Activated naive CD4-positive, alpha-beta T cell treated with anti-CD3 and anti-CD28 coated beads, Interleukin-2, amount 10 ng/mL, durations not matched to agents 7 days and 5 days (primary cell): ENCODE results near the gene PLPPR4.
"Not testable (repeated sequence)": the region's sequence is repeated elsewhere in the genome, so short reads cannot be mapped to it uniquely, and the experiment has no call there.

Experiments
- CTCF ChIA-PET: fragments of 350-600 bp; sonication (Branson Sonifier 250); formaldehyde crosslinking; loops from one replicate; lab custom pipeline; 2021; ENCODE audit warnings: antibody characterized with exemption; lab: Charles Lee
- DNase-seq: peaks from one replicate; pipeline ENCODE4 v3.0.0-alpha.2; 2020
- H3K27ac Mint-ChIP-seq: one replicate; pipeline ENCODE4 v1.8.0; 2021; ENCODE audit warnings: mild to moderate bottlenecking, moderate library complexity, mixed read lengths
- H3K27me3 Mint-ChIP-seq: one replicate; pipeline ENCODE4 v1.8.0; 2021; ENCODE audit warnings: mild to moderate bottlenecking, mixed read lengths
- H3K36me3 Mint-ChIP-seq: one replicate; pipeline ENCODE4 v1.8.0; 2021; ENCODE audit warnings: mixed read lengths
- H3K4me1 Mint-ChIP-seq: one replicate; pipeline ENCODE4 v1.8.0; 2021; ENCODE audit warnings: mixed read lengths
- H3K4me3 Mint-ChIP-seq: one replicate; pipeline ENCODE4 v1.8.0; 2021; ENCODE audit warnings: mild to moderate bottlenecking, moderate library complexity, mixed read lengths
- H3K9me3 Mint-ChIP-seq: one replicate; pipeline ENCODE4 v1.8.0; 2021; ENCODE audit warnings: mixed read lengths

PLPPR4 gene

GRCh38 chr1:99246152-99246551 lies 18.1 kb upstream of the PLPPR4 start:
- CTCF ChIA-PET = no interaction called here
- H3K4me3 Mint-ChIP-seq = no peak overlapping the region
- DNase-seq = no peak
- H3K9me3 Mint-ChIP-seq = no peaks in the 10 kb centered on the region
- H3K4me1 Mint-ChIP-seq = no peaks in the 10 kb centered on the region
- H3K36me3 Mint-ChIP-seq = no peaks in the 10 kb centered on the region
- no peaks in the 10 kb centered on the region for H3K27me3 Mint-ChIP-seq
- H3K27ac Mint-ChIP-seq = no peak overlapping the region

- Mint-ChIP-seq H3K27ac (no peak overlapping the region), H3K4me3 (no peak overlapping the region), H3K36me3 (no peaks in the 10 kb centered on the region), H3K4me1 (no peaks in the 10 kb centered on the region), H3K9me3 (no peaks in the 10 kb centered on the region), H3K27me3 (no peaks in the 10 kb centered on the region)
- DNase-seq = no peak
- CTCF ChIA-PET = no interaction called here
These were observed 17.1 kb upstream of the PLPPR4 start for GRCh38 chr1:99247199-99247598.

- no peaks in the 10 kb centered on the region for H3K36me3 Mint-ChIP-seq
- CTCF ChIA-PET = no interaction called here
- H3K4me3 Mint-ChIP-seq = no peak overlapping the region
- no peaks in the 10 kb centered on the region for H3K4me1 Mint-ChIP-seq
- H3K9me3 Mint-ChIP-seq = no peaks in the 10 kb centered on the region
- no peak for DNase-seq
- H3K27ac Mint-ChIP-seq = no peak overlapping the region
- no peaks in the 10 kb centered on the region for H3K27me3 Mint-ChIP-seq
These were observed 13.6 kb upstream of the PLPPR4 start for GRCh38 chr1:99250728-99251127.

GRCh38 chr1:99251308-99251707 lies 13.0 kb upstream of the PLPPR4 start:
- H3K36me3 Mint-ChIP-seq = no peaks in the 10 kb centered on the region
- no peak for DNase-seq
- H3K4me1 Mint-ChIP-seq = no peaks in the 10 kb centered on the region
- no peaks in the 10 kb centered on the region for H3K9me3 Mint-ChIP-seq
- no peak overlapping the region for H3K4me3 Mint-ChIP-seq
- no peaks in the 10 kb centered on the region for H3K27me3 Mint-ChIP-seq
- CTCF ChIA-PET = no interaction called here
- H3K27ac Mint-ChIP-seq = no peak overlapping the region

- CTCF ChIA-PET = no interaction called here
- no peak for DNase-seq
- Mint-ChIP-seq H3K36me3 (no peaks in the 10 kb centered on the region), H3K9me3 (no peaks in the 10 kb centered on the region), H3K4me1 (no peaks in the 10 kb centered on the region), H3K27ac (no peak overlapping the region), H3K27me3 (no peaks in the 10 kb centered on the region), H3K4me3 (no peak overlapping the region)
These were observed 11.7 kb upstream of the PLPPR4 start for GRCh38 chr1:99252630-99253029.

GRCh38 chr1:99260402-99260801 lies 3.9 kb upstream of the PLPPR4 start:
- H3K4me3 Mint-ChIP-seq, H3K9me3 Mint-ChIP-seq, H3K27ac Mint-ChIP-seq, CTCF ChIA-PET, H3K4me1 Mint-ChIP-seq, H3K36me3 Mint-ChIP-seq, DNase-seq: not testable (repeated sequence)
- H3K27me3 Mint-ChIP-seq = peaks cover 27% of the 10 kb centered on the region

- Mint-ChIP-seq H3K27ac (no peak overlapping the region), H3K4me3 (no peak overlapping the region), H3K27me3 (peaks cover 30% of the 10 kb centered on the region)
These were observed 832 bp downstream of the PLPPR4 start for GRCh38 chr1:99265124-99265523.

GRCh38 chr1:99266726-99267125 lies 2.4 kb downstream of the PLPPR4 start:
- Mint-ChIP-seq H3K4me3 (no peak overlapping the region), H3K36me3 (no peaks in the 10 kb centered on the region), H3K9me3 (no peaks in the 10 kb centered on the region), H3K4me1 (peaks cover 3% of the 10 kb centered on the region), H3K27me3 (peaks cover 30% of the 10 kb centered on the region), H3K27ac (no peak overlapping the region)
- no peak for DNase-seq
- CTCF ChIA-PET = no interaction called here

More at GRCh38 chr1:99265124-99265523, 832 bp downstream of the PLPPR4 start:
- no peaks in the 10 kb centered on the region for H3K9me3 Mint-ChIP-seq
- no peaks in the 10 kb centered on the region for H3K36me3 Mint-ChIP-seq
- peaks cover 3% of the 10 kb centered on the region for H3K4me1 Mint-ChIP-seq
- DNase-seq = no peak
- CTCF ChIA-PET = no interaction called here

GRCh38 chr1:99268021-99268420 lies 3.7 kb downstream of the PLPPR4 start:
- Mint-ChIP-seq H3K27ac (no peak overlapping the region), H3K27me3 (peaks cover 23% of the 10 kb centered on the region), H3K36me3 (no peaks in the 10 kb centered on the region), H3K9me3 (no peaks in the 10 kb centered on the region), H3K4me3 (no peak overlapping the region), H3K4me1 (peaks cover 3% of the 10 kb centered on the region)
- DNase-seq = no peak
- CTCF ChIA-PET = no interaction called here

GRCh38 chr1:99269321-99269720 lies 5.0 kb downstream of the PLPPR4 start:
- Mint-ChIP-seq H3K9me3 (no peaks in the 10 kb centered on the region), H3K4me3 (no peak overlapping the region), H3K27me3 (peaks cover 10% of the 10 kb centered on the region), H3K4me1 (peaks cover 3% of the 10 kb centered on the region), H3K27ac (no peak overlapping the region), H3K36me3 (no peaks in the 10 kb centered on the region)
- CTCF ChIA-PET = no interaction called here
- no peak for DNase-seq

GRCh38 chr1:99270646-99271045 lies 6.4 kb downstream of the PLPPR4 start:
- CTCF ChIA-PET = no interaction called here
- Mint-ChIP-seq H3K9me3 (no peaks in the 10 kb centered on the region), H3K4me3 (no peak overlapping the region), H3K27me3 (peaks cover 3% of the 10 kb centered on the region), H3K36me3 (no peaks in the 10 kb centered on the region), H3K4me1 (no peaks in the 10 kb centered on the region), H3K27ac (no peak overlapping the region)
- no peak for DNase-seq

- H3K4me1 Mint-ChIP-seq = no peaks in the 10 kb centered on the region
- no peak for DNase-seq
- H3K36me3 Mint-ChIP-seq = no peaks in the 10 kb centered on the region
- H3K4me3 Mint-ChIP-seq = no peak overlapping the region
- CTCF ChIA-PET = no interaction called here
- no peak overlapping the region for H3K27ac Mint-ChIP-seq
- H3K9me3 Mint-ChIP-seq = no peaks in the 10 kb centered on the region
- peaks cover under 1% of the 10 kb centered on the region for H3K27me3 Mint-ChIP-seq
These were observed 7.0 kb downstream of the PLPPR4 start for GRCh38 chr1:99271249-99271648.

- CTCF ChIA-PET = no interaction called here
- no peak overlapping the region for H3K27ac Mint-ChIP-seq
- H3K9me3 Mint-ChIP-seq = no peaks in the 10 kb centered on the region
- H3K27me3 Mint-ChIP-seq = no peaks in the 10 kb centered on the region
- H3K36me3 Mint-ChIP-seq = no peaks in the 10 kb centered on the region
- DNase-seq = no peak
- no peak overlapping the region for H3K4me3 Mint-ChIP-seq
- no peaks in the 10 kb centered on the region for H3K4me1 Mint-ChIP-seq
These were observed 12.8 kb downstream of the PLPPR4 start for GRCh38 chr1:99277066-99277465.

- no peak for DNase-seq
- no peaks in the 10 kb centered on the region for H3K9me3 Mint-ChIP-seq
- H3K27me3 Mint-ChIP-seq = no peaks in the 10 kb centered on the region
- H3K36me3 Mint-ChIP-seq = no peaks in the 10 kb centered on the region
- no peaks in the 10 kb centered on the region for H3K4me1 Mint-ChIP-seq
- H3K27ac Mint-ChIP-seq = no peak overlapping the region
- CTCF ChIA-PET = no interaction called here
- H3K4me3 Mint-ChIP-seq = no peak overlapping the region
These were observed 15.2 kb downstream of the PLPPR4 start for GRCh38 chr1:99279525-99279924.

GRCh38 chr1:99281105-99281504 lies 16.8 kb downstream of the PLPPR4 start:
- CTCF ChIA-PET = no interaction called here
- H3K27me3 Mint-ChIP-seq = no peaks in the 10 kb centered on the region
- H3K9me3 Mint-ChIP-seq = no peaks in the 10 kb centered on the region
- H3K36me3 Mint-ChIP-seq = no peaks in the 10 kb centered on the region
- DNase-seq = no peak
- H3K27ac Mint-ChIP-seq = no peak overlapping the region
- H3K4me3 Mint-ChIP-seq = no peak overlapping the region
- no peaks in the 10 kb centered on the region for H3K4me1 Mint-ChIP-seq

- Mint-ChIP-seq H3K9me3 (no peaks in the 10 kb centered on the region), H3K36me3 (no peaks in the 10 kb centered on the region), H3K4me1 (no peaks in the 10 kb centered on the region), H3K27ac (no peak overlapping the region), H3K4me3 (no peak overlapping the region), H3K27me3 (no peaks in the 10 kb centered on the region)
- DNase-seq = no peak
- CTCF ChIA-PET = no interaction called here
These were observed 18.2 kb downstream of the PLPPR4 start for GRCh38 chr1:99282536-99282935.
